ENCODE data around the gene PRR30. TPM values are rescaled to one million over a fixed set of nuclear protein-coding genes. Genes with fewer than 3 reads are reported as not detected.
"Not testable (repeated sequence)": the region's sequence is repeated elsewhere in the genome, so short reads cannot be mapped to it uniquely, and the experiment has no call there.

PRR30 gene
- polyA plus RNA-seq, 1 donor (not counting 4 experiments of a cell fraction or from before 2014, with no cell fraction given): not detected

GRCh38 chr2:27115519-27115918 is 23.7 kb downstream of the PRR30 start:
- Histone ChIP-seq H3K36me3 (ENCODE audit: control insufficient read depth in 2 of 2, extremely low read depth in 1 of 2, insufficient read depth in 2 of 2, low read length in 2 of 2) (no peaks in the 10 kb centered on the region), H3K27ac (ENCODE audit: control insufficient read depth, insufficient read depth, low read length) (no peak overlapping the region), H3K9ac (ENCODE audit: control insufficient read depth, extremely low read depth, insufficient read depth, low read length) (no peak overlapping the region), H3K4me3 (ENCODE audit: control insufficient read depth in 2 of 3, extremely low read depth in 1 of 3, insufficient read depth in 2 of 3, low read depth in 1 of 3, low read length in 3 of 3) (no peak overlapping the region), H3K4me1 (ENCODE audit: control insufficient read depth, extremely low read depth, insufficient read depth, low read length) (peaks cover 3% of the 10 kb centered on the region), H3K9me1 (ENCODE audit: control insufficient read depth, extremely low read depth, insufficient read depth, low read length) (no peaks in the 10 kb centered on the region), H4K20me1 (ENCODE audit: control insufficient read depth, extremely low read depth, insufficient read depth, low read length) (no peaks in the 10 kb centered on the region), H3K4me2 (ENCODE audit: control insufficient read depth, extremely low read depth, insufficient read depth, low read depth, low read length) (no peak overlapping the region), H3K79me2 (ENCODE audit: control insufficient read depth, insufficient read depth, low read length) (no peaks in the 10 kb centered on the region), H3K9me3 (ENCODE audit: control insufficient read depth, low read depth, low read length) (no peaks in the 10 kb centered on the region), H2AFZ (ENCODE audit: control insufficient read depth, low read length) (no peak overlapping the region), H3K27me3 (ENCODE audit: control insufficient read depth, extremely low read depth, insufficient read depth, low read length) (peaks cover 32% of the 10 kb centered on the region)
- dilution Hi-C loops (cut with MboI; ENCODE audit: extremely low pct_ligation_motif_present, low sequenced_read_pairs): no loop called here
- no peak for DNase-seq (ENCODE audit: low read depth, low spot score)
- FAIRE-seq: no peak
- TF ChIP-seq CTCF (optimal IDR thresholded peaks at IDR 0.05 in 1 of 3, IDR thresholded peaks at IDR 0.05 in 1 of 3, conservative IDR thresholded peaks at IDR 0.05 in 1 of 3; ENCODE audit: extremely low read depth in 1 of 3, insufficient read depth in 2 of 3, low read length in 3 of 3): no peak
- no peak for TF ChIP-seq EZH2 (IDR thresholded peaks at IDR 0.05; ENCODE audit: low read length)

GRCh38 chr2:27111392-27112078 is 27.7 kb downstream of the PRR30 start:
- DNase-seq (ENCODE audit: low read depth, low spot score); H2AFZ ChIP-seq (ENCODE audit: control insufficient read depth, low read length); FAIRE-seq; H3K4me2 ChIP-seq (ENCODE audit: control insufficient read depth, extremely low read depth, insufficient read depth, low read depth, low read length); H3K9ac ChIP-seq (ENCODE audit: control insufficient read depth, extremely low read depth, insufficient read depth, low read length); H3K4me1 ChIP-seq (ENCODE audit: control insufficient read depth, extremely low read depth, insufficient read depth, low read length); H3K27me3 ChIP-seq (ENCODE audit: control insufficient read depth, extremely low read depth, insufficient read depth, low read length); H3K27ac ChIP-seq (ENCODE audit: control insufficient read depth, insufficient read depth, low read length); H3K36me3 ChIP-seq (ENCODE audit: control insufficient read depth in 2 of 2, extremely low read depth in 1 of 2, insufficient read depth in 2 of 2, low read length in 2 of 2); H3K9me3 ChIP-seq (ENCODE audit: control insufficient read depth, low read depth, low read length); H3K9me1 ChIP-seq (ENCODE audit: control insufficient read depth, extremely low read depth, insufficient read depth, low read length); dilution Hi-C loops (cut with MboI; ENCODE audit: extremely low pct_ligation_motif_present, low sequenced_read_pairs); H4K20me1 ChIP-seq (ENCODE audit: control insufficient read depth, extremely low read depth, insufficient read depth, low read length); H3K79me2 ChIP-seq (ENCODE audit: control insufficient read depth, insufficient read depth, low read length); H3K4me3 ChIP-seq (ENCODE audit: control insufficient read depth in 2 of 3, extremely low read depth in 1 of 3, insufficient read depth in 2 of 3, low read depth in 1 of 3, low read length in 3 of 3): not testable (repeated sequence)

GRCh38 chr2:27110603-27111352 is 28.4 kb downstream of the PRR30 start:
- H3K9ac ChIP-seq (ENCODE audit: control insufficient read depth, extremely low read depth, insufficient read depth, low read length); H3K4me3 ChIP-seq (ENCODE audit: control insufficient read depth in 2 of 3, extremely low read depth in 1 of 3, insufficient read depth in 2 of 3, low read depth in 1 of 3, low read length in 3 of 3); H3K36me3 ChIP-seq (ENCODE audit: control insufficient read depth in 2 of 2, extremely low read depth in 1 of 2, insufficient read depth in 2 of 2, low read length in 2 of 2); H4K20me1 ChIP-seq (ENCODE audit: control insufficient read depth, extremely low read depth, insufficient read depth, low read length); FAIRE-seq; H3K4me1 ChIP-seq (ENCODE audit: control insufficient read depth, extremely low read depth, insufficient read depth, low read length); H3K27ac ChIP-seq (ENCODE audit: control insufficient read depth, insufficient read depth, low read length); H3K79me2 ChIP-seq (ENCODE audit: control insufficient read depth, insufficient read depth, low read length); H3K4me2 ChIP-seq (ENCODE audit: control insufficient read depth, extremely low read depth, insufficient read depth, low read depth, low read length); dilution Hi-C loops (cut with MboI; ENCODE audit: extremely low pct_ligation_motif_present, low sequenced_read_pairs); DNase-seq (ENCODE audit: low read depth, low spot score); H3K9me3 ChIP-seq (ENCODE audit: control insufficient read depth, low read depth, low read length); H2AFZ ChIP-seq (ENCODE audit: control insufficient read depth, low read length); H3K27me3 ChIP-seq (ENCODE audit: control insufficient read depth, extremely low read depth, insufficient read depth, low read length); H3K9me1 ChIP-seq (ENCODE audit: control insufficient read depth, extremely low read depth, insufficient read depth, low read length): not testable (repeated sequence)
